ENCODE results near the gene USP40. TPM values are rescaled to one million over a fixed set of nuclear protein-coding genes. Genes with fewer than 3 reads are reported as not detected.

Gene USP40
- total and polyA plus RNA-seq, 10 of the 15 experiments (the other 5 are each of a cell fraction or from before 2014, with no cell fraction given), result 3.4 to 20.8 (median 15.2) TPM

DNA sequence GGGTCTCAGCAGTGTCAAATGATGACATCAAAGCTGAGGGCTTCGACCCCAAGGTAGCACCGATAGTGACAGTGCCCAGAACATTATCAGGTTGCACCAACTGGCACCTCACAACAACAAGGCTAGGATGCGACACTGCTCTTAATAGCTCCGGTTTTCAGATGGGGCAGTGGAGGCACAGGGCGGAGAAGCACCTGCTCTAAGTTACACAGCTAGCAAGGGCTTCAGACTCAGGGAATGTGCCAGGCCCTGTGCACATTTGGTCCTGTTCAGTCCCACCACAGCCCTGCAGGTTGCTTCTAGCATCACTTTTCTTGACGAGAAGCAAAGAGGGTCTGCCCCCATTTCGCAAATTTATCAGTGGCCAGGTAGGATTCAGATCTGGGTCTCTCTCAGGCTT is 138.1 kb downstream of the USP40 start:
- H3K4me2 ChIP-seq (ENCODE audit: control insufficient read depth, insufficient read depth), result no peak overlapping the region
- 92% methylated on average over 7 of the region's 7 CpGs for WGBS (ENCODE audit: insufficient coverage, insufficient replicate concordance, low lambda C conversion rate, missing lambda C conversion rate)
- H3K27ac ChIP-seq (ENCODE audit: control insufficient read depth, insufficient read depth), result no peak overlapping the region
- H3K9me3 ChIP-seq (replicated peaks; ENCODE audit: control insufficient read depth, insufficient read depth, low read length), result peaks cover 6% of the 10 kb centered on the region
- intact Hi-C loops (cut with micrococcal nuclease; ENCODE audit: unreplicated experiment), result no loop called here
- H3K9ac ChIP-seq (ENCODE audit: control insufficient read depth, insufficient read depth, low read length), result no peak overlapping the region
- H3K4me1 ChIP-seq (ENCODE audit: control insufficient read depth, insufficient read depth, low read length), result no peaks in the 10 kb centered on the region
- in situ Hi-C loops (cut with MboI), result no loop called here
- DNase-seq (ENCODE audit: low read depth, low spot score) (no peak), FAIRE-seq (no peak), ATAC-seq (no peak)
- POLR2A ChIA-PET, result no interaction called here
- no peaks in the 10 kb centered on the region for H3K27me3 ChIP-seq (replicated peaks in 1 of 2; ENCODE audit: control insufficient read depth in 2 of 2, insufficient read depth in 2 of 2, low read length in 1 of 2)
- TF ChIP-seq WRNIP1 (IDR thresholded peaks at IDR 0.05; ENCODE audit: borderline replicate concordance, low read depth, low read length) (no peak), NFYA (IDR thresholded peaks at IDR 0.05; ENCODE audit: borderline replicate concordance, low read depth, low read length) (no peak), BACH1 (IDR thresholded peaks at IDR 0.05; ENCODE audit: borderline replicate concordance) (no peak), DPF2 (IDR thresholded peaks at IDR 0.05) (no peak), ZNF24 (IDR thresholded peaks at IDR 0.05) (no peak), PML (IDR thresholded peaks at IDR 0.05; ENCODE audit: low read length) (no peak), JUNB (IDR thresholded peaks at IDR 0.05) (no peak), KLF5 (IDR thresholded peaks at IDR 0.05; ENCODE audit: partially characterized antibody) (no peak), SUPT20H (IDR thresholded peaks at IDR 0.05; ENCODE audit: borderline replicate concordance, control insufficient read depth, low read depth, low read length) (no peak), STAT1 (conservative IDR thresholded peaks at IDR 0.05) (no peak)
- TF ChIP-seq, protein P1, sequence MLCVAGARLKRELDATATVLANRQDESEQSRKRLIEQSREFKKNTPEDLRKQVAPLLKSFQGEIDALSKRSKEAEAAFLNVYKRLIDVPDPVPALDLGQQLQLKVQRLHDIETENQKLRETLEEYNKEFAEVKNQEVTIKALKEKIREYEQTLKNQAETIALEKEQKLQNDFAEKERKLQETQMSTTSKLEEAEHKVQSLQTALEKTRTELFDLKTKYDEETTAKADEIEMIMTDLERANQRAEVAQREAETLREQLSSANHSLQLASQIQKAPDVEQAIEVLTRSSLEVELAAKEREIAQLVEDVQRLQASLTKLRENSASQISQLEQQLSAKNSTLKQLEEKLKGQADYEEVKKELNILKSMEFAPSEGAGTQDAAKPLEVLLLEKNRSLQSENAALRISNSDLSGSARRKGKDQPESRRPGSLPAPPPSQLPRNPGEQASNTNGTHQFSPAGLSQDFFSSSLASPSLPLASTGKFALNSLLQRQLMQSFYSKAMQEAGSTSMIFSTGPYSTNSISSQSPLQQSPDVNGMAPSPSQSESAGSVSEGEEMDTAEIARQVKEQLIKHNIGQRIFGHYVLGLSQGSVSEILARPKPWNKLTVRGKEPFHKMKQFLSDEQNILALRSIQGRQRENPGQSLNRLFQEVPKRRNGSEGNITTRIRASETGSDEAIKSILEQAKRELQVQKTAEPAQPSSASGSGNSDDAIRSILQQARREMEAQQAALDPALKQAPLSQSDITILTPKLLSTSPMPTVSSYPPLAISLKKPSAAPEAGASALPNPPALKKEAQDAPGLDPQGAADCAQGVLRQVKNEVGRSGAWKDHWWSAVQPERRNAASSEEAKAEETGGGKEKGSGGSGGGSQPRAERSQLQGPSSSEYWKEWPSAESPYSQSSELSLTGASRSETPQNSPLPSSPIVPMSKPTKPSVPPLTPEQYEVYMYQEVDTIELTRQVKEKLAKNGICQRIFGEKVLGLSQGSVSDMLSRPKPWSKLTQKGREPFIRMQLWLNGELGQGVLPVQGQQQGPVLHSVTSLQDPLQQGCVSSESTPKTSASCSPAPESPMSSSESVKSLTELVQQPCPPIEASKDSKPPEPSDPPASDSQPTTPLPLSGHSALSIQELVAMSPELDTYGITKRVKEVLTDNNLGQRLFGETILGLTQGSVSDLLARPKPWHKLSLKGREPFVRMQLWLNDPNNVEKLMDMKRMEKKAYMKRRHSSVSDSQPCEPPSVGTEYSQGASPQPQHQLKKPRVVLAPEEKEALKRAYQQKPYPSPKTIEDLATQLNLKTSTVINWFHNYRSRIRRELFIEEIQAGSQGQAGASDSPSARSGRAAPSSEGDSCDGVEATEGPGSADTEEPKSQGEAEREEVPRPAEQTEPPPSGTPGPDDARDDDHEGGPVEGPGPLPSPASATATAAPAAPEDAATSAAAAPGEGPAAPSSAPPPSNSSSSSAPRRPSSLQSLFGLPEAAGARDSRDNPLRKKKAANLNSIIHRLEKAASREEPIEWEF (IDR thresholded peaks at IDR 0.05; ENCODE audit: insufficient replicate concordance, low read depth, low read length), result no peak
- TF ChIP-seq, protein P2, sequence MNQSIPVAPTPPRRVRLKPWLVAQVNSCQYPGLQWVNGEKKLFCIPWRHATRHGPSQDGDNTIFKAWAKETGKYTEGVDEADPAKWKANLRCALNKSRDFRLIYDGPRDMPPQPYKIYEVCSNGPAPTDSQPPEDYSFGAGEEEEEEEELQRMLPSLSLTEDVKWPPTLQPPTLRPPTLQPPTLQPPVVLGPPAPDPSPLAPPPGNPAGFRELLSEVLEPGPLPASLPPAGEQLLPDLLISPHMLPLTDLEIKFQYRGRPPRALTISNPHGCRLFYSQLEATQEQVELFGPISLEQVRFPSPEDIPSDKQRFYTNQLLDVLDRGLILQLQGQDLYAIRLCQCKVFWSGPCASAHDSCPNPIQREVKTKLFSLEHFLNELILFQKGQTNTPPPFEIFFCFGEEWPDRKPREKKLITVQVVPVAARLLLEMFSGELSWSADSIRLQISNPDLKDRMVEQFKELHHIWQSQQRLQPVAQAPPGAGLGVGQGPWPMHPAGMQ (IDR thresholded peaks at IDR 0.05; ENCODE audit: borderline replicate concordance), result no peak
- no peaks in the 10 kb centered on the region for H4K20me1 ChIP-seq (ENCODE audit: control insufficient read depth, insufficient read depth)
- H3K4me3 ChIP-seq, result no peak overlapping the region
- no peak overlapping the region for H2AFZ ChIP-seq (ENCODE audit: control insufficient read depth, low read depth, low read length)
- CTCF ChIA-PET, result interaction anchor here (1.0 to 15.3 kb wide), 3 partner anchors 10 to 24 kb away, joined by 3 to 135 read pairs (median 7); no protein-coding TSS in a partner anchor
- SMC1A ChIA-PET (ENCODE audit: uncharacterized antibody, unreplicated experiment), result interaction anchor here (2.2 kb wide), 1 partner anchor 9 kb away, joined by 10 read pairs; no protein-coding TSS in a partner anchor
- no TSS peak for BruUV-seq (replicated peaks)
- RAD21 ChIA-PET (ENCODE audit: unreplicated experiment), result no interaction called here
- peaks cover 25% of the 10 kb centered on the region for H3K79me2 ChIP-seq (ENCODE audit: control insufficient read depth, insufficient read depth, low read length)
- H3K36me3 ChIP-seq (ENCODE audit: control insufficient read depth in 2 of 2, insufficient read depth in 2 of 2, low read length in 1 of 2), result peaks cover 1 to 13% of the 10 kb centered on the region in 2 experiments; a peak in 3 of 4 replicates

Measured in GM12878 (cell line).